ENCODE data around the gene PCBP2.

GRCh38 chr12:53498235-53498630 lies 46.3 kb downstream of the PCBP2 start:
- TF ChIP-seq POLR2AphosphoS5 (IDR thresholded peaks at IDR 0.05; ENCODE audit: insufficient read depth in 1 of 2, low read depth in 1 of 2) = no peak
- TF ChIP-seq CTCF (IDR thresholded peaks at IDR 0.05) = no peak
